HS-5 (cell line): ENCODE results near the gene CBLB.
"Not testable (repeated sequence)": the region's sequence is repeated elsewhere in the genome, so short reads cannot be mapped to it uniquely, and the experiment has no call there.

Experiments
- DNase-seq: peaks from one replicate; pipeline ENCODE4 v3.0.0-alpha.2; 2012; ENCODE audit warnings: low read depth

CBLB gene

DNA sequence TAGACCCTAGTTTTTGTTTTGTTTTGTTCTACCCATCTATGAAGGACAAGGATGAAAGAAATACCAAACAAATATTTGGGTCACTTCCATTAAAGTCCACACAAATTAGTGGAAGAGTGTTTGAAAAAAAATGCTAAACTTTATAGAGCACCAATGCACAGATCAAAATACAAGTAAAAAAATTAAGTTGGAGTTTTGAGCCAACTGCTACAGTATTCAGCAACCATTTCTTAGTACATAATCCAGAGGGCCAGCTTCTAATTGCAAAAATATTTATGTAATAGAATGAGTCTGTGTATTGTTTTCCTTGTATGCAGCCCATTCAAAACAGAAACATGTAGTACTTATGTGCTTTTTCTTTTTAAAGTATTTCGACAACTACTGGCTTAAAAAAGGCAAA is 121.1 kb downstream of the CBLB start:
- no peak for DNase-seq

- no peak for DNase-seq
Observed at GRCh38 chr3:105747060-105747541, 121.7 kb downstream of the CBLB start.

- no peak for DNase-seq
Observed at GRCh38 chr3:105746231-105746996, 122.4 kb downstream of the CBLB start.

- DNase-seq = no peak
Observed at GRCh38 chr3:105745046-105745445, 123.8 kb downstream of the CBLB start.

- DNase-seq = no peak
Observed at GRCh38 chr3:105744202-105744601, 124.6 kb downstream of the CBLB start.

- no peak for DNase-seq
Observed at GRCh38 chr3:105733356-105733755, 135.5 kb downstream of the CBLB start.

GRCh38 chr3:105731686-105732085 is 137.1 kb downstream of the CBLB start:
- DNase-seq = no peak

- no peak for DNase-seq
Observed at GRCh38 chr3:105730801-105731354, 137.9 kb downstream of the CBLB start.

DNA sequence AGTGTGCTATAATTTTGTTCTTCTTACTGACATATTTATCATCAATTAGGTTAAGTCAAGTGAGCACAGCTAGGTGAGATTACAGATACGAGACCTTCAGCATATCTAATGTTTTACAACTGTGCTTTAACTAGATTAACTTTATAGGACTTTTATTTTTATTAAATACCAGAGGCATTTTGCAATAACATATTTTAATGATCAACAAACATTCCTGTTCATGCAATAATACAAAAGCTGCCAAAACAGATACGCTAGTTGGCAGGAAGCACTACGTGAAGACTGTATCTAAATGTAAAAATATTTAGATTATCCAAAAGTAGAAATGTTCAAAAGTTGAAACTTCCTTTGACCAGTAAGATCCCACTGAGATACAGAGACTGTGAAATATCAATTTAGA is 139.1 kb downstream of the CBLB start:
- DNase-seq = no peak

DNA sequence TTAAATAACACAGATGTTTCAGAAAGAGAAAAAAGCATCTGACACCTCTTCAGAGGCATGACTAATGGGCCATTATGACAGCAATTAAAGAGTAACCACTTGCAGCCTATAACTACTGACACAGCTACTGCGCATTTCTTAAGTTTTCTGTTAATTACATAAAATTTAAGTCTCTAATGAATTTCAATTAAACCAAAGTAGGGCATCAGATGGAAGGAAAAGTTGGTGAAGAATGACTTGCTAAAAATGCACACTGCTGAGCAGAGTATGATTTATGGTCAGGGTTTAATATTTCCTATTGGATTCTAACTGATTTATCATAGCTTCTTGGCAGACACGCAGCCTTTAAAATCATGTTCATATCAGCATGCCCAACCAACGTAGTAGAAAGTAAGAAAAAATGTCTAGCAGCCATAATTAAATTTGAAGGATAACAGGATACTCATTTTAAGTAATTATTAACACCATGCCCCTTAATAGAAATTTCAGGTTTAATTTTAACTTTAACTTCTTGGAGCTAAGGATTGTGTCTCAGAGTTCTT is 140.0 kb downstream of the CBLB start:
- DNase-seq = no peak

DNA sequence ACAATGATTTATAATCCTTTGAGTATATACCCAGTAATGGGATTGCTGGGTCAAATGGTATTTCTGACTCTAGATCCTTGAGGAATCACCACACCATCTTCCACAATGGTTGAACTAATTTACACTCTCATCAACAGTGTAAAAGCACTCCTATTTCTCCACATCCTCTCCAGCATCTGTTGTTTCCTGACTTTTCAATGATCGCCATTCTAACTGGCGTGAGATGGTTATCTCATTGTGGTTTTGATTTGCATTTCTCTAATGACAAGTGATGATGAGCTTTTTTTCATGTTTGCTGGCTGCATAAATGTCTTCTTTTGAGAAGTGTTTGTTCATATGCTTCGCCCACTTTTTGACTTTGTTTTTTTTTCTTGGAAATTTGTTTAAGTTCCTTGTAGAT is 141.8 kb downstream of the CBLB start:
- DNase-seq = not testable (repeated sequence)

GRCh38 chr3:105722943-105723556 is 145.8 kb downstream of the CBLB start:
- DNase-seq = no peak

DNA sequence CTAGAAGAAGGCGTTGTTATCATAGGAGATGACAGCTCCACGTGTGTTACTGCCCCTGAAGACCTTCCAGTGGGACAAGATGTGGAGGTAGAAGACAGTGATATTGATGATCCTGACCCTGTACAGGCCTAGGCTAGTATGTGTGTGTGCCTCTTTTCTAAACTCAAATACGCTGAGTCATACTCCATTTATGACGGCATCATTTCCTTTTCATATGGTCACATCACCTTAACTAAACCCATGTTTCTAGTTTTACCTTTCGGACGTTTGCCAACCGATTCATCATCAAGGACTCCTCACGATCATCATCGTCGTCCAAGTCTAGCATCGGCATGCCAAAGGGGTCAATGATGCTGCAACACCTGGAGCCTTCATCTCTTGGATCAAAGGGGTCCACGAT is 149.0 kb downstream of the CBLB start:
- DNase-seq = no peak

DNA sequence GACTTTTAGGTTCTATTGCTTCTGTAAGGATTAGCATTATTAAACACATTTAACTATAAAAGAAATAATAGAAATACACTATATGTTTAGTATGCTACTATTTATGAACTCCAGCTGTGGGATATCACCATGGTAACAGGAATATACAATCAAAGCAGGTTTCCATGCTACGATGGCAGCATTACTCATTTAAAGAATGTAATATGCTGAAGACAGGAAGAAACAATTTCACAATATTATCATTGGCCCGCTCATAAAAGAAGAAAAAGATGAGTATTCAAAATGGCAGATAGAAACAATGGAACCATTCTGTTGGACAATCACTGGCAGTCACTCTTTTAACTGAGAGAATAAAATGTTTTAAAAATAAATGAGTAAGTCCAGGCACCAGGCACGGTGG is 153.4 kb downstream of the CBLB start:
- DNase-seq = peak; percentile 48

DNA sequence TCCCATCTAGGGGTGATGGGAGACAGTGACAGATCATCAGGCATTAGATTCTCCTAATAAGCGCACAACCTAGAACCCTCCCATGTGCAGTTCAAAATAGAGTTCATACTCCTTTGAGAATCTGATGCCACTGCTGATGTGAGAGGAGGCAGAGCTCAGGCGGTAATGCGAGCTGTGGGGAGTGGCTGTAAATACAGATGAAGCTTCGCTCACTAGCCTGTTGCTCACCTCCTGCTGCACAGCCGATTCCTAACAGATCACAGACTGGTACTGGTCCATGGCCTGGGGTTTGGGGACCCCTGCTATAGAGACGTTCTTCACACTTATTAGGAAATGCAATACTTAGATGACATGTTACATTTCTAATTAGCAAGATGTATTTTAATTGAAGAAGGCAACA is 154.4 kb downstream of the CBLB start:
- DNase-seq = no peak

GRCh38 chr3:105708980-105709379 is 159.8 kb downstream of the CBLB start:
- no peak for DNase-seq

- DNase-seq = no peak
Observed at GRCh38 chr3:105707009-105707408, 161.8 kb downstream of the CBLB start.

DNA sequence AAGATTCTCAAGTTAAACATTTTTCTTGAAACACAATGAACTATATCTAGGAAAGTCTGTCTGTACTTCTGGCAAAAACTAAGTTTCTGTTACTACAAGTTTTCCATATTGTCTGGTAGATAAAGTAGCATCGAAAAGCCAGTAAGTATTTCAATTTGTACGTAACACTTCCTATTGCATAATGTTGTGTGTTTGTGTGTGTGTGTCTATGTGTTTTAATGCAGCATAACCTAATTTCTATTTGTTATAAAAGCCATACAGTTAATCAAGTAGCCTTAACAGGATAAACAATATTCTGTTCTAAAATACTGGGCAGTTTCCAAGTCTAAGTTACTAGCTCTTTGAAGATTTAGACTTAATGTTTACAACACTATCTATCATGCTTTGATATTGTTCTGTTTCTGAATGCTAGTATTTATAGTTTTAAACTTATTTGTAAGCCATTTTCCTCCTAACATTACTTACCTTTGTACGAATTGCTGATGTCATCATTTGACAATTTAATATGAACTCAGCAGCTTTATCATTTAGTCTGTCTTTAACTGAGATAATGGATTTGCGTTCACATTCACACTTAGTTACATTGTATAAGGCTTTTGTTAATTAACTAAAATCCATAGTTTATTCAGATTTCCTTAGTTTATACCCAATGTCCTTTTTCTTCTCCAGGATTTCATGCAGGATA is 163.9 kb downstream of the CBLB start:
- DNase-seq = no peak

GRCh38 chr3:105700575-105700974 is 168.2 kb downstream of the CBLB start:
- no peak for DNase-seq

DNA sequence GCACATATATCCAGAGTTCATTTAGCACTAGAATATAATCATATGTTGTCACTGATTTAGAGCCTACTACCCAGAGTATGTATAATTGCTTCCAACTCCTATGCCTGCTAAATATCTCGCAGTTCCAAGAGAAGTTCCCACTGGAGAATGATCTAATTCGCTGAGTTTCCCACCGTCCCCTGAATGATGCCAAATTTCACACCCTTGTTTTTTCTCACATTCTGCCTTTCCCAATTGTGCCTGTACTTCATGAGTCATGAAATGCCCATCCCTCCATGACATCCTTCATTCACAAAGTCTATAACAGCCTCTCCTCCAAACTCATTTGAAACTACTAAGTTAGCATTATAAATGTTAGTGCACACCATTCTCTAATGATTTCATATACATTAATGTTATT is 177.2 kb downstream of the CBLB start:
- no peak for DNase-seq

DNA sequence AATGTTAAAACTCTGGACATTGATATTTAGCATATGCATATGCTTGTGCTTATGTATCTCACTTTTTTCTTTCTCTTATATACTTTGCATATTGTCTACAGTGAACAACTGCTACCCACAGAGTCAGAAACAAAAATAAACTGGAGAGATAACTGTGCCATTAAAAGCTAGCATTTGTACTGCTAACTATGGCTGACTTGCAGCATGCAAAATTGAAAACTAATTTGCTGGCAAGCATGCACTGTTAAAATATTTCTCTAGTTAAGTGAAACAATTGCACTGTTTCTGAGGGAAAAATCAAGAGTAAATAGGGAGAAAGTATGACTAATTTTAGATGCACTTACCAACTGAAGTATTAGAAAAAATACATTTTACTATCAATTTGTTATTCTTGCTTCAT is 177.8 kb downstream of the CBLB start:
- DNase-seq = no peak

DNA sequence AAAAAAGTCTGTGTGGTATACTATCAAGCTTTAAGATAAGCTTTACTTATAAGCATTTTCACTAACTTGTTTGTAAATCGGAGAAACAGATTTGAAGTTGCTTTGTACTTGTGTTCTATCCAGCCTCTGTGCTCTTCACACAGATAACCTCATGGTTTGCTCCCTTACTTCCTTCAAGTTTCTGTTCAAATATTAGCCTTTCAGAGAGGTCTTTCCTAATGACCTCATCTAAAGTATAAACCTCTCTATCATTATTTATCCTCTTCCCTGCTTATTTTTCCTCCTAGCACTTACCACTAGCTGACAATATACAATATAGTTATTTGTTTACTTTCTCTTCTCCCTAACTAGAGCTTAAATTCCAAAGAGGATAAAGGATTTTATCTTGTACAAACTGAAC is 180.0 kb downstream of the CBLB start:
- DNase-seq = no peak
